Testis (tissue), 2 donors: ENCODE results near the gene PCYT2.

Experiments used
- CTCF ChIP-seq, 3 experiments: fragments of 450-650 bp in 2 of 3; fragments of 200-600 bp in 1 of 3; sonication (generic) in 1 of 3; IDR thresholded peaks; one replicate each; pipeline ENCODE4 v1.5.1; 2016 to 2019; ENCODE audit warnings: antibody characterized with exemption in 3 of 3, mild to moderate bottlenecking in 2 of 3, moderate library complexity in 1 of 3
- POLR2A ChIP-seq: fragments of 450-650 bp; IDR thresholded peaks from one replicate; pipeline ENCODE4 v1.6.1; 2017; ENCODE audit warnings: antibody characterized with exemption, mild to moderate bottlenecking, moderate library complexity

GRCh38 chr17:81852237-81852636, 59.0 kb downstream of the PCYT2 start:
- TF ChIP-seq CTCF (IDR thresholded peaks at IDR 0.05) (no peak), POLR2A (no peak)
